IPS-11a (cell line): ENCODE results near the gene SCLT1.

Experiments used
- H3K4me3 ChIP-seq: one replicate; pipeline ENCODE4 v1.5.1; 2013; ENCODE audit warnings: low read depth, low read length, control low read depth

SCLT1 gene

GRCh38 chr4:128961405-128961804, 131.9 kb downstream of the SCLT1 start:
- H3K4me3 ChIP-seq, result no peak overlapping the region

GRCh38 chr4:128958194-128958593, 135.1 kb downstream of the SCLT1 start:
- H3K4me3 ChIP-seq, result no peak overlapping the region

- H3K4me3 ChIP-seq, result no peak overlapping the region
These were observed 135.9 kb downstream of the SCLT1 start for GRCh38 chr4:128957459-128957858.

GRCh38 chr4:128955751-128956150, 137.6 kb downstream of the SCLT1 start:
- no peak overlapping the region for H3K4me3 ChIP-seq

GRCh38 chr4:128954941-128955340, 138.4 kb downstream of the SCLT1 start:
- H3K4me3 ChIP-seq, result no peak overlapping the region

- no peak overlapping the region for H3K4me3 ChIP-seq
These were observed 142.0 kb downstream of the SCLT1 start for GRCh38 chr4:128951316-128951715.

GRCh38 chr4:128950796-128951195, 142.5 kb downstream of the SCLT1 start:
- H3K4me3 ChIP-seq, result no peak overlapping the region

- H3K4me3 ChIP-seq, result no peak overlapping the region
These were observed 146.4 kb downstream of the SCLT1 start for GRCh38 chr4:128946916-128947315.

- no peak overlapping the region for H3K4me3 ChIP-seq
These were observed 150.7 kb downstream of the SCLT1 start for GRCh38 chr4:128942607-128943006.

GRCh38 chr4:128940971-128941370, 152.4 kb downstream of the SCLT1 start:
- H3K4me3 ChIP-seq, result no peak overlapping the region

- no peak overlapping the region for H3K4me3 ChIP-seq
These were observed 163.3 kb downstream of the SCLT1 start for GRCh38 chr4:128930051-128930450.

GRCh38 chr4:128924951-128925350, 168.4 kb downstream of the SCLT1 start:
- no peak overlapping the region for H3K4me3 ChIP-seq

- no peak overlapping the region for H3K4me3 ChIP-seq
These were observed 171.4 kb downstream of the SCLT1 start for GRCh38 chr4:128921954-128922353.

- H3K4me3 ChIP-seq, result no peak overlapping the region
These were observed 175.6 kb downstream of the SCLT1 start for GRCh38 chr4:128917781-128918180.

GRCh38 chr4:128916832-128917231, 176.5 kb downstream of the SCLT1 start:
- no peak overlapping the region for H3K4me3 ChIP-seq

- H3K4me3 ChIP-seq, result no peak overlapping the region
These were observed 177.8 kb downstream of the SCLT1 start for GRCh38 chr4:128915544-128915943.

GRCh38 chr4:128913228-128913627, 180.1 kb downstream of the SCLT1 start:
- no peak overlapping the region for H3K4me3 ChIP-seq

- no peak overlapping the region for H3K4me3 ChIP-seq
These were observed 184.6 kb downstream of the SCLT1 start for GRCh38 chr4:128908735-128909134.

- H3K4me3 ChIP-seq, result no peak overlapping the region
These were observed 185.4 kb downstream of the SCLT1 start for GRCh38 chr4:128907981-128908380.

- no peak overlapping the region for H3K4me3 ChIP-seq
These were observed 186.8 kb downstream of the SCLT1 start for GRCh38 chr4:128906581-128906980.

- H3K4me3 ChIP-seq, result no peak overlapping the region
These were observed 188.5 kb downstream of the SCLT1 start for GRCh38 chr4:128904821-128905220.

GRCh38 chr4:128880662-128881061, 212.7 kb downstream of the SCLT1 start:
- H3K4me3 ChIP-seq, result no peak overlapping the region

GRCh38 chr4:128879971-128880370, 213.4 kb downstream of the SCLT1 start:
- H3K4me3 ChIP-seq, result no peak overlapping the region

- no peak overlapping the region for H3K4me3 ChIP-seq
These were observed 214.1 kb downstream of the SCLT1 start for GRCh38 chr4:128879283-128879682.
